IMR-90 (cell line): ENCODE data around the gene GBF1. TPM values are rescaled to one million over a fixed set of nuclear protein-coding genes. Genes with fewer than 3 reads are reported as not detected.

ENCODE experiments used
- ATAC-seq: fragments of 200-7000 bp; cut with Tn5 transposase; 2 replicates; pipeline ENCODE4 v1.9.1; 2020; ENCODE audit warnings: low read depth, mild to moderate bottlenecking, moderate library complexity
- BruUV-seq: library from RNA; stranded (reverse); fragments of 400-500 nt; replicated peaks from 2 replicates; lab custom pipeline; 2021; lab: Mats Ljungman, UMichigan
- CTCF ChIA-PET: fragments of 300-600 bp; formaldehyde crosslinking; extraction: SDS; loops from one replicate; lab custom pipeline; 2021; ENCODE audit warnings: antibody characterized with exemption; lab: Yijun Ruan, JAX
- POLR2A ChIA-PET: fragments of 300-600 bp; sonication (Branson Sonifier 250); formaldehyde crosslinking; loops from one replicate; lab custom pipeline; 2022; ENCODE audit warnings: antibody characterized with exemption; ENCODE audit not compliant: unreplicated experiment; lab: Charles Lee
- DNase-seq: peaks from one replicate; pipeline ENCODE4 v3.0.0; 2013
- H2AFZ ChIP-seq: replicated peaks from 2 replicates; pipeline ENCODE3; 2013; ENCODE audit warnings: low read length, mild to moderate bottlenecking; ENCODE audit not compliant: poor library complexity
- H2AK5ac ChIP-seq: 2 replicates; pipeline ENCODE4 v1.6.1; 2013; ENCODE audit warnings: low read depth, low read length, inconsistent platforms
- H2AK9ac ChIP-seq: replicated peaks from 2 replicates; pipeline ENCODE3; 2013; ENCODE audit warnings: mild to moderate bottlenecking, low read depth, low read length, moderate library complexity; ENCODE audit not compliant: poor library complexity
- H2BK120ac ChIP-seq: 2 replicates; pipeline ENCODE4 v1.6.1; 2013; ENCODE audit warnings: low read depth, low read length, inconsistent platforms
- H2BK15ac ChIP-seq: 3 replicates; pipeline ENCODE4 v1.6.1; 2013; ENCODE audit warnings: low read depth, low read length, inconsistent platforms
- H2BK20ac ChIP-seq: 2 replicates; pipeline ENCODE4 v1.6.1; 2013; ENCODE audit warnings: low read depth, mild to moderate bottlenecking, inconsistent platforms, low read length, moderate library complexity
- H2BK5ac ChIP-seq: 2 replicates; pipeline ENCODE4 v1.6.1; 2013; ENCODE audit warnings: mild to moderate bottlenecking, low read depth, low read length, inconsistent platforms; ENCODE audit not compliant: poor library complexity, severe bottlenecking
- H3K14ac ChIP-seq: replicated peaks from 2 replicates; pipeline ENCODE4 v1.6.1; 2013; ENCODE audit warnings: low read depth, low read length, inconsistent platforms
- H3K18ac ChIP-seq: 2 replicates; pipeline ENCODE4 v1.6.1; 2013; ENCODE audit warnings: low read depth, low read length, control low read depth
- H3K23ac ChIP-seq: 2 replicates; pipeline ENCODE4 v1.6.1; 2013; ENCODE audit warnings: low read depth, low read length, inconsistent platforms
- H3K27ac ChIP-seq: 2 replicates; pipeline ENCODE4 v1.5.1; 2013; ENCODE audit warnings: mild to moderate bottlenecking, control low read depth, low read length; ENCODE audit not compliant: insufficient read depth
- H3K27me3 ChIP-seq: 2 replicates; pipeline ENCODE4 v1.6.1; 2013; ENCODE audit warnings: low read length; ENCODE audit not compliant: control insufficient read depth, insufficient read depth
- H3K36me3 ChIP-seq: 2 replicates; pipeline ENCODE4 v1.6.1; 2013; ENCODE audit warnings: low read length, mixed read lengths; ENCODE audit not compliant: control insufficient read depth, insufficient read depth
- H3K4ac ChIP-seq: 2 replicates; pipeline ENCODE4 v1.6.1; 2013; ENCODE audit warnings: low read depth, low read length, inconsistent platforms
- H3K4me1 ChIP-seq: 2 replicates; pipeline ENCODE4 v1.6.1; 2013; ENCODE audit warnings: low read length, mixed read lengths; ENCODE audit not compliant: control insufficient read depth, insufficient read depth
- H3K4me2 ChIP-seq: 2 replicates; pipeline ENCODE4 v1.6.1; 2013; ENCODE audit warnings: low read depth, mild to moderate bottlenecking, control low read depth, low read length, moderate library complexity
- H3K4me3 ChIP-seq: 2 replicates; pipeline ENCODE4 v1.5.1; 2013; ENCODE audit warnings: low read depth, mild to moderate bottlenecking, control low read depth, low read length, moderate library complexity; ENCODE audit not compliant: insufficient read depth
- H3K56ac ChIP-seq: 2 replicates; pipeline ENCODE4 v1.6.1; 2013; ENCODE audit warnings: low read length, inconsistent platforms; ENCODE audit not compliant: insufficient read depth; ENCODE audit errors: extremely low read depth
- H3K79me1 ChIP-seq, 2 experiments: 2 replicates each; pipeline ENCODE4 v1.6.1; 2013; ENCODE audit warnings: low read length in 2 of 2, inconsistent platforms in 1 of 2, low read depth in 1 of 2
- H3K9ac ChIP-seq: 2 replicates; pipeline ENCODE4 v1.6.1; 2013; ENCODE audit warnings: low read depth, low read length, control low read depth
- H3K9me1 ChIP-seq: 2 replicates; pipeline ENCODE4 v1.6.1; 2013; ENCODE audit warnings: low read length, inconsistent platforms; ENCODE audit not compliant: insufficient read depth
- H3K9me3 ChIP-seq: 2 replicates; pipeline ENCODE4 v1.6.1; 2013; ENCODE audit warnings: low read length; ENCODE audit not compliant: control insufficient read depth, insufficient read depth
- H4K20me1 ChIP-seq: 2 replicates; pipeline ENCODE4 v1.6.1; 2013; ENCODE audit warnings: low read length, inconsistent platforms; ENCODE audit not compliant: insufficient read depth
- H4K5ac ChIP-seq: 2 replicates; pipeline ENCODE4 v1.6.1; 2013; ENCODE audit warnings: mild to moderate bottlenecking, low read depth, low read length, control low read depth
- H4K8ac ChIP-seq, 2 experiments: 2 replicates each; pipeline ENCODE4 v1.6.1; 2013; ENCODE audit warnings: low read depth in 2 of 2, low read length in 2 of 2, control low read depth in 1 of 2, inconsistent platforms in 1 of 2
- H4K91ac ChIP-seq: 2 replicates; pipeline ENCODE4 v1.6.1; 2013; ENCODE audit warnings: low read depth, low read length, inconsistent platforms; ENCODE audit not compliant: insufficient read depth
- BHLHE40 ChIP-seq: fragments of 150-350 bp; IDR thresholded peaks from 2 replicates; pipeline ENCODE4 v1.6.1; 2016; ENCODE audit warnings: mild to moderate bottlenecking, low read depth, low read length
- CTCF ChIP-seq: conservative IDR thresholded peaks from 2 replicates; pipeline ENCODE4 v1.5.1; 2012; ENCODE audit warnings: mild to moderate bottlenecking, low read depth, low read length, improper control_type of control experiment
- FOS ChIP-seq: fragments of 150-350 bp; IDR thresholded peaks from 2 replicates; pipeline ENCODE4 v1.6.1; 2016; ENCODE audit warnings: low read depth, low read length
- MAZ ChIP-seq: IDR thresholded peaks from 2 replicates; pipeline ENCODE4 v1.6.1; 2012; ENCODE audit warnings: low read depth, mild to moderate bottlenecking, low read length, improper control_type of control experiment, moderate library complexity, borderline replicate concordance
- MXI1 ChIP-seq: IDR thresholded peaks from 2 replicates; pipeline ENCODE4 v1.6.1; 2012; ENCODE audit warnings: low read depth, mild to moderate bottlenecking, low read length, moderate library complexity, borderline replicate concordance
- NFE2L2 ChIP-seq: fragments of 150-350 bp; IDR thresholded peaks from 2 replicates; pipeline ENCODE4 v1.6.1; 2016; ENCODE audit warnings: low read depth, mild to moderate bottlenecking, low read length
- POLR2A ChIP-seq: IDR thresholded peaks from 2 replicates; pipeline ENCODE4 v1.6.1; 2012; ENCODE audit warnings: mild to moderate bottlenecking, low read depth, low read length
- SMC3 ChIP-seq: fragments of 150-350 bp; IDR thresholded peaks from 2 replicates; pipeline ENCODE4 v1.6.1; 2016; ENCODE audit warnings: low read depth, mild to moderate bottlenecking, antibody characterized with exemption, low read length, moderate library complexity
- dilution Hi-C: fragments of 300-500 bp; cut with HindIII; formaldehyde crosslinking; loops from one replicate; pipeline ENCODE4 v1.14.3; 2018; ENCODE audit warnings: low sequenced_read_pairs; ENCODE audit not compliant: unreplicated experiment
- in situ Hi-C: fragments of 300-500 bp; cut with MboI; formaldehyde crosslinking; loops from 3 replicates; pipeline ENCODE4 v1.14.3; 2019; ENCODE audit warnings: low sequenced_read_pairs, inconsistent platforms, mixed read lengths
- intact Hi-C: fragments of 100-400 bp; cut with micrococcal nuclease; formaldehyde crosslinking; loops from 2 replicates; pipeline ENCODE4 v1.10.0; 2022
- polyA plus RNA-seq, 3 experiments: library from polyadenylated mRNA; depleted of rRNA; stranded (reverse); fragments of >200 nt; gene quantifications; 2 replicates each; pipeline ENCODE4 v1.2.3, GENCODE V29; 2012; ENCODE audit warnings: low replicate concordance in 1 of 3
- total RNA-seq: library from RNA; depleted of rRNA; stranded (reverse); fragments of >200 nt; gene quantifications from 2 replicates; pipeline ENCODE4 v1.2.3, GENCODE V29; 2012

GBF1 gene
- total and polyA plus RNA-seq, 2 of the 4 experiments (the other 2 are of a cell fraction) = 38.7 to 40.1 TPM

GRCh38 chr10:102268375-102268888 lies 23.1 kb downstream of the GBF1 start:
- Histone ChIP-seq H3K27me3 (no peaks in the 10 kb centered on the region), H3K27ac (no peak overlapping the region), H3K9ac (peak overlapping the region; percentile 45; the same call in 1 of the 2 replicates), H3K9me1 (peaks cover 34% of the 10 kb centered on the region), H4K5ac (no peak overlapping the region), H3K4ac (no peak overlapping the region), H3K4me2 (peak overlapping the region; percentile 32; the same call in 1 of the 2 replicates), H3K18ac (no peak overlapping the region), H3K14ac (no peak overlapping the region; the same call in 1 of the 2 replicates), H2BK15ac (no peak overlapping the region), H3K4me3 (no peak overlapping the region), H4K8ac (no peak overlapping the region; a peak in 1 of 4 replicates), H3K9me3 (no peaks in the 10 kb centered on the region), H4K91ac (no peak overlapping the region), H2BK5ac (peak overlapping the region; percentile 36), H3K79me1 (peaks cover 28 to 75% of the 10 kb centered on the region in 2 experiments), H3K23ac (peak overlapping the region; percentile 36; the same call in 1 of the 2 replicates), H3K4me1 (peaks cover 17% of the 10 kb centered on the region), H4K20me1 (peaks cover 77% of the 10 kb centered on the region), H3K56ac (0 out of 2 replicates have a peak overlapping the region, but pooled peaks have one; percentile 4), H2AK5ac (no peak overlapping the region), H2AFZ (no peak overlapping the region), H3K36me3 (peaks cover 4% of the 10 kb centered on the region; the same call in 1 of the 2 replicates), H2BK120ac (no peak overlapping the region), H2AK9ac (no peak overlapping the region), H2BK20ac (no peak overlapping the region)
- ATAC-seq (peak; percentile 66), DNase-seq (peak; percentile 59)
- no peak for TF ChIP-seq FOS
- no peak for TF ChIP-seq SMC3
- no peak for TF ChIP-seq BHLHE40
- no peak for TF ChIP-seq NFE2L2
- no peak for TF ChIP-seq MAZ
- no peak for TF ChIP-seq MXI1
- TF ChIP-seq CTCF = no peak
- TF ChIP-seq POLR2A = no peak
- ChIA-PET CTCF (interaction anchor here (0.7 kb wide), 1 partner anchor 84 kb away, joined by 3 read pairs; no protein-coding TSS in a partner anchor), POLR2A (no interaction called here)
- BruUV-seq = no TSS peak
- intact Hi-C loops (loop anchor here (2.0 kb wide), 1 partner anchor 22 kb away; no protein-coding TSS in a partner anchor), dilution Hi-C loops (no loop called here), in situ Hi-C loops (no loop called here)
